ENCODE data around the gene ZNF639. TPM values are rescaled to one million over a fixed set of nuclear protein-coding genes. Genes with fewer than 3 reads are reported as not detected.

ZNF639 gene
- total and polyA plus RNA-seq, 9 of the 15 experiments (the other 6 are each of a cell fraction or from before 2014, with no cell fraction given), result 17.6 to 88.1 (median 53.7) TPM

DNA sequence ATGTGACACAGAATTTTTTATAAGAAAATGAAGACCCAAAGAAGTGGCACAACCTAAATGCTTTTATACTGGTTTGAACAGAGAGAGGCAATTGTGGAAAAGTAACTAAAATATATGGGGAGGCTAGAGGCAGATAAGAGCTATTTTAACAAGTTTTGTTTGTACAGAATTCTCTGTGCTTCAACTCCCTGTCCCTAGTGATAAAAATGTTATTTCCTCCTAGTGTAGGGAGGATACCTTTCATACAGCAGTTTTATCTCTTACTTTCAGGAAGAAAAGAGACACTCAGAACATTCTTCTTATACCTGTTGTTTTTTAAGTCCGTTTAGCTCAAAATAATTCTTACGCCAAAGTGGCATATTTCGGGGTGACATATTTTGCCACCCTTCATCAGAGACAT is 21.2 kb upstream of the ZNF639 start (continued):
- TF ChIP-seq, protein P1, sequence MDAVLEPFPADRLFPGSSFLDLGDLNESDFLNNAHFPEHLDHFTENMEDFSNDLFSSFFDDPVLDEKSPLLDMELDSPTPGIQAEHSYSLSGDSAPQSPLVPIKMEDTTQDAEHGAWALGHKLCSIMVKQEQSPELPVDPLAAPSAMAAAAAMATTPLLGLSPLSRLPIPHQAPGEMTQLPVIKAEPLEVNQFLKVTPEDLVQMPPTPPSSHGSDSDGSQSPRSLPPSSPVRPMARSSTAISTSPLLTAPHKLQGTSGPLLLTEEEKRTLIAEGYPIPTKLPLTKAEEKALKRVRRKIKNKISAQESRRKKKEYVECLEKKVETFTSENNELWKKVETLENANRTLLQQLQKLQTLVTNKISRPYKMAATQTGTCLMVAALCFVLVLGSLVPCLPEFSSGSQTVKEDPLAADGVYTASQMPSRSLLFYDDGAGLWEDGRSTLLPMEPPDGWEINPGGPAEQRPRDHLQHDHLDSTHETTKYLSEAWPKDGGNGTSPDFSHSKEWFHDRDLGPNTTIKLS (IDR thresholded peaks at IDR 0.05; ENCODE audit: borderline replicate concordance, low read depth), result no peak
- TF ChIP-seq, protein P2, sequence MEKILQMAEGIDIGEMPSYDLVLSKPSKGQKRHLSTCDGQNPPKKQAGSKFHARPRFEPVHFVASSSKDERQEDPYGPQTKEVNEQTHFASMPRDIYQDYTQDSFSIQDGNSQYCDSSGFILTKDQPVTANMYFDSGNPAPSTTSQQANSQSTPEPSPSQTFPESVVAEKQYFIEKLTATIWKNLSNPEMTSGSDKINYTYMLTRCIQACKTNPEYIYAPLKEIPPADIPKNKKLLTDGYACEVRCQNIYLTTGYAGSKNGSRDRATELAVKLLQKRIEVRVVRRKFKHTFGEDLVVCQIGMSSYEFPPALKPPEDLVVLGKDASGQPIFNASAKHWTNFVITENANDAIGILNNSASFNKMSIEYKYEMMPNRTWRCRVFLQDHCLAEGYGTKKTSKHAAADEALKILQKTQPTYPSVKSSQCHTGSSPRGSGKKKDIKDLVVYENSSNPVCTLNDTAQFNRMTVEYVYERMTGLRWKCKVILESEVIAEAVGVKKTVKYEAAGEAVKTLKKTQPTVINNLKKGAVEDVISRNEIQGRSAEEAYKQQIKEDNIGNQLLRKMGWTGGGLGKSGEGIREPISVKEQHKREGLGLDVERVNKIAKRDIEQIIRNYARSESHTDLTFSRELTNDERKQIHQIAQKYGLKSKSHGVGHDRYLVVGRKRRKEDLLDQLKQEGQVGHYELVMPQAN (IDR thresholded peaks at IDR 0.05; ENCODE audit: borderline replicate concordance), result no peak
- TF ChIP-seq KDM1A (IDR thresholded peaks at IDR 0.05) (0 out of 4 replicates have a peak, but pooled peaks of 1 of the 2 experiments have one; percentile 12), NBN (IDR thresholded peaks at IDR 0.05; ENCODE audit: low read depth) (no peak), FOS (IDR thresholded peaks at IDR 0.05; ENCODE audit: extremely low read depth, insufficient read length) (no peak), ZNF282 (CRISPR knock-in tag; IDR thresholded peaks at IDR 0.05) (no peak), HEY1 (CRISPR knock-in tag; IDR thresholded peaks at IDR 0.05; ENCODE audit: borderline replicate concordance) (no peak), ZNF263 (CRISPR knock-in tag; IDR thresholded peaks at IDR 0.05; ENCODE audit: borderline replicate concordance) (no peak), HDAC2 (IDR thresholded peaks at IDR 0.05) (no peak), EP300 (IDR thresholded peaks at IDR 0.05; ENCODE audit: low read length) (peak; percentile 87; the same call in 1 of the 2 replicates), PYGO2 (tag; IDR thresholded peaks at IDR 0.05) (no peak), SMARCC2 (IDR thresholded peaks at IDR 0.05; ENCODE audit: low read depth) (0 out of 2 replicates have a peak, but pooled peaks have one; percentile 63), E2F3 (CRISPR knock-in tag; IDR thresholded peaks at IDR 0.05) (no peak), SMARCE1 (IDR thresholded peaks at IDR 0.05) (peak; percentile 73; the same call in 1 of the 2 replicates), ZNF175 (CRISPR knock-in tag; IDR thresholded peaks at IDR 0.05; ENCODE audit: low read depth) (no peak), MYBL2 (IDR thresholded peaks at IDR 0.05; ENCODE audit: low read depth) (no peak), MYBL2 (CRISPR knock-in tag; IDR thresholded peaks at IDR 0.05; ENCODE audit: borderline replicate concordance) (no peak)
- TF ChIP-seq, protein P3, sequence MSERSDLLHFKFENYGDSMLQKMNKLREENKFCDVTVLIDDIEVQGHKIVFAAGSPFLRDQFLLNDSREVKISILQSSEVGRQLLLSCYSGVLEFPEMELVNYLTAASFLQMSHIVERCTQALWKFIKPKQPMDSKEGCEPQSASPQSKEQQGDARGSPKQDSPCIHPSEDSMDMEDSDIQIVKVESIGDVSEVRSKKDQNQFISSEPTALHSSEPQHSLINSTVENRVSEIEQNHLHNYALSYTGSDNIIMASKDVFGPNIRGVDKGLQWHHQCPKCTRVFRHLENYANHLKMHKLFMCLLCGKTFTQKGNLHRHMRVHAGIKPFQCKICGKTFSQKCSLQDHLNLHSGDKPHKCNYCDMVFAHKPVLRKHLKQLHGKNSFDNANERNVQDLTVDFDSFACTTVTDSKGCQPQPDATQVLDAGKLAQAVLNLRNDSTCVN (CRISPR knock-in tag; IDR thresholded peaks at IDR 0.05), result no peak
- TF ChIP-seq, protein P4, sequence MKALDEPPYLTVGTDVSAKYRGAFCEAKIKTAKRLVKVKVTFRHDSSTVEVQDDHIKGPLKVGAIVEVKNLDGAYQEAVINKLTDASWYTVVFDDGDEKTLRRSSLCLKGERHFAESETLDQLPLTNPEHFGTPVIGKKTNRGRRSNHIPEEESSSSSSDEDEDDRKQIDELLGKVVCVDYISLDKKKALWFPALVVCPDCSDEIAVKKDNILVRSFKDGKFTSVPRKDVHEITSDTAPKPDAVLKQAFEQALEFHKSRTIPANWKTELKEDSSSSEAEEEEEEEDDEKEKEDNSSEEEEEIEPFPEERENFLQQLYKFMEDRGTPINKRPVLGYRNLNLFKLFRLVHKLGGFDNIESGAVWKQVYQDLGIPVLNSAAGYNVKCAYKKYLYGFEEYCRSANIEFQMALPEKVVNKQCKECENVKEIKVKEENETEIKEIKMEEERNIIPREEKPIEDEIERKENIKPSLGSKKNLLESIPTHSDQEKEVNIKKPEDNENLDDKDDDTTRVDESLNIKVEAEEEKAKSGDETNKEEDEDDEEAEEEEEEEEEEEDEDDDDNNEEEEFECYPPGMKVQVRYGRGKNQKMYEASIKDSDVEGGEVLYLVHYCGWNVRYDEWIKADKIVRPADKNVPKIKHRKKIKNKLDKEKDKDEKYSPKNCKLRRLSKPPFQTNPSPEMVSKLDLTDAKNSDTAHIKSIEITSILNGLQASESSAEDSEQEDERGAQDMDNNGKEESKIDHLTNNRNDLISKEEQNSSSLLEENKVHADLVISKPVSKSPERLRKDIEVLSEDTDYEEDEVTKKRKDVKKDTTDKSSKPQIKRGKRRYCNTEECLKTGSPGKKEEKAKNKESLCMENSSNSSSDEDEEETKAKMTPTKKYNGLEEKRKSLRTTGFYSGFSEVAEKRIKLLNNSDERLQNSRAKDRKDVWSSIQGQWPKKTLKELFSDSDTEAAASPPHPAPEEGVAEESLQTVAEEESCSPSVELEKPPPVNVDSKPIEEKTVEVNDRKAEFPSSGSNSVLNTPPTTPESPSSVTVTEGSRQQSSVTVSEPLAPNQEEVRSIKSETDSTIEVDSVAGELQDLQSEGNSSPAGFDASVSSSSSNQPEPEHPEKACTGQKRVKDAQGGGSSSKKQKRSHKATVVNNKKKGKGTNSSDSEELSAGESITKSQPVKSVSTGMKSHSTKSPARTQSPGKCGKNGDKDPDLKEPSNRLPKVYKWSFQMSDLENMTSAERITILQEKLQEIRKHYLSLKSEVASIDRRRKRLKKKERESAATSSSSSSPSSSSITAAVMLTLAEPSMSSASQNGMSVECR (CRISPR knock-in tag; IDR thresholded peaks at IDR 0.05), result no peak
- TF ChIP-seq, protein P5, sequence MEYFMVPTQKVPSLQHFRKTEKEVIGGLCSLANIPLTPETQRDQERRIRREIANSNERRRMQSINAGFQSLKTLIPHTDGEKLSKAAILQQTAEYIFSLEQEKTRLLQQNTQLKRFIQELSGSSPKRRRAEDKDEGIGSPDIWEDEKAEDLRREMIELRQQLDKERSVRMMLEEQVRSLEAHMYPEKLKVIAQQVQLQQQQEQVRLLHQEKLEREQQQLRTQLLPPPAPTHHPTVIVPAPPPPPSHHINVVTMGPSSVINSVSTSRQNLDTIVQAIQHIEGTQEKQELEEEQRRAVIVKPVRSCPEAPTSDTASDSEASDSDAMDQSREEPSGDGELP (CRISPR knock-in tag; IDR thresholded peaks at IDR 0.05; ENCODE audit: borderline replicate concordance), result no peak

Measured in K562 (cell line).